Hepatocyte (in vitro differentiated cells): ENCODE data around the gene STUB1. TPM values are rescaled to one million over a fixed set of nuclear protein-coding genes. Genes with fewer than 3 reads are reported as not detected.
A peak's percentile ranks its signal among the peaks of the same experiment; 100 is the strongest.

Experiments used
- DNase-seq: peaks from one replicate; pipeline ENCODE4 v3.0.0-alpha.2; 2016; ENCODE audit warnings: low spot score
- H2AFZ ChIP-seq: fragments of 200-600 bp; sonication (generic); 2 replicates; pipeline ENCODE4 v1.6.0; 2016; ENCODE audit warnings: antibody characterized with exemption, mild to moderate bottlenecking
- H3K27ac ChIP-seq: fragments of 200-600 bp; sonication (generic); 2 replicates; pipeline ENCODE4 v1.5.1; 2016; ENCODE audit warnings: mild to moderate bottlenecking
- H3K27me3 ChIP-seq: fragments of 200-600 bp; sonication (generic); 2 replicates; pipeline ENCODE4 v1.6.1; 2016
- H3K36me3 ChIP-seq: fragments of 200-600 bp; sonication (generic); replicated peaks from 2 replicates; pipeline ENCODE4 v1.5.1; 2016; ENCODE audit warnings: low read depth; ENCODE audit not compliant: insufficient read depth
- H3K4me1 ChIP-seq: fragments of 200-600 bp; sonication (generic); 2 replicates; pipeline ENCODE4 v1.5.1; 2016; ENCODE audit warnings: mild to moderate bottlenecking, moderate library complexity; ENCODE audit not compliant: insufficient read depth
- H3K4me2 ChIP-seq: fragments of 200-600 bp; sonication (generic); 2 replicates; pipeline ENCODE4 v1.6.0; 2016
- H3K4me3 ChIP-seq: fragments of 200-600 bp; sonication (generic); 2 replicates; pipeline ENCODE4 v1.5.1; 2016; ENCODE audit warnings: mild to moderate bottlenecking
- H3K79me2 ChIP-seq: fragments of 200-600 bp; sonication (generic); 2 replicates; pipeline ENCODE4 v1.6.0; 2017; ENCODE audit warnings: mild to moderate bottlenecking
- H3K9me2 ChIP-seq: fragments of 200-600 bp; sonication (generic); replicated peaks from 2 replicates; pipeline ENCODE4 v1.6.0; 2017; ENCODE audit warnings: mild to moderate bottlenecking; ENCODE audit not compliant: insufficient read depth
- H3K9me3 ChIP-seq: fragments of 200-600 bp; sonication (generic); 2 replicates; pipeline ENCODE4 v1.5.1; 2016; ENCODE audit warnings: low read depth, mild to moderate bottlenecking
- H4K20me1 ChIP-seq: fragments of 200-600 bp; sonication (generic); 2 replicates; pipeline ENCODE4 v1.6.0; 2016; ENCODE audit warnings: mild to moderate bottlenecking; ENCODE audit not compliant: insufficient read depth, poor library complexity, severe bottlenecking
- CTCF ChIP-seq: fragments of 200-600 bp; sonication (generic); IDR thresholded peaks from 2 replicates; pipeline ENCODE4 v1.5.1; 2016; ENCODE audit warnings: antibody characterized with exemption, mild to moderate bottlenecking; ENCODE audit not compliant: poor library complexity
- EZH2 ChIP-seq: fragments of 200-600 bp; sonication (generic); IDR thresholded peaks from 2 replicates; pipeline ENCODE4 v1.6.1; 2016; ENCODE audit warnings: antibody characterized with exemption, mild to moderate bottlenecking, borderline replicate concordance
- EZH2phosphoT487 ChIP-seq: fragments of 200-600 bp; sonication (generic); IDR thresholded peaks from one replicate; pipeline ENCODE4 v1.6.1; 2018; ENCODE audit warnings: antibody characterized with exemption, mild to moderate bottlenecking, low read depth, moderate library complexity; ENCODE audit not compliant: unreplicated experiment, severe bottlenecking
- WGBS: methylation state at CpG from one replicate; pipeline ENCODE4 v1.1.6; 2016; ENCODE audit warnings: low lambda C conversion rate; ENCODE audit errors: missing lambda C conversion rate; 5-methylcytosine and 5-hydroxymethylcytosine counted together
- polyA plus RNA-seq: library from polyadenylated mRNA; unstranded; fragments of >200 nt; fragmentation: Nextera tagmentation; extraction: Ambion mirVana; gene quantifications from 2 replicates; pipeline ENCODE4 v1.2.1, GENCODE V29; 2016
- total RNA-seq: library from RNA; depleted of rRNA; stranded (reverse); fragments of >200 nt; gene quantifications from 2 replicates; pipeline ENCODE4 v1.2.3, GENCODE V29; 2014

STUB1 gene
- total and polyA plus RNA-seq, 2 experiments from 2014 or later = 116 to 249 TPM

DNA sequence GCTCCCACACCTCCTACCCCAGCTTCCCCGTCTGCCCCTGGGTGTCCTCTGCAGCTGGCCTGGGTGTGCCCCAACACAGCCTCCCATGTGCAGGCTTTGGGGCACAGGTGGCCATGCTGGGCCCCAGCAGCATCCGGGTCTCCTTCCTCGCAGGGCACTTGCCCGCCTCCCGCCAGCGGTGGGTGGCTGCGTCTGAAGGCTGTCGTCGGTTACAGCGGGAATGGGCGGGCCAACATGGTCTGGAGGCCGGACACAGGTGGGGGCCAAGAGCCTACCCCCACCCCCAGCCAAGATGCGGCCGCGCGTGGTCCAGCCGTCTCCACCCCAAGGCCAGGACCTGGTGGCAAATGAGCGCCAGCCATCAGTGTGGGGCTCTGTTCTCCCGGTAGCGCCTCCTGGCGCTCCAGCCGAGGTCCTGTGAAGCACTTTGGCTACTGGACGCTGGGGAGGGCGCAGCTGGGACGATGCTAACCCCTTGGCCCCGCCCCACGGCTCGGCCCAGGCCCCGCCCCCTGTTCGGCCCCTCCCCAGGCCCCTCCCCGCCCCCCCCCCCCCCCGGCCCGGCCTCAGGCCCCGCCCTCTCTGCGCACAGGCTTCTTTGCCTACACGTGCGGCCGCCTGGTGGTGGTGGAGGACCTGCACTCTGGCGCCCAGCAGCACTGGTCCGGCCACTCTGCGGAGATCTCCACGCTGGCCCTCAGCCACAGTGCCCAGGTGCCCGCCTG, 19.6 kb upstream of the STUB1 start:
- Histone ChIP-seq H3K27ac (no peak overlapping the region), H3K4me1 (peaks cover 3% of the 10 kb centered on the region), H3K79me2 (no peaks in the 10 kb centered on the region), H3K9me3 (no peaks in the 10 kb centered on the region), H4K20me1 (no peaks in the 10 kb centered on the region), H2AFZ (no peak overlapping the region), H3K9me2 (no peaks in the 10 kb centered on the region), H3K4me2 (no peak overlapping the region), H3K27me3 (no peaks in the 10 kb centered on the region), H3K4me3 (no peak overlapping the region), H3K36me3 (no peaks in the 10 kb centered on the region)
- TF ChIP-seq CTCF = peak; percentile 37
- TF ChIP-seq EZH2phosphoT487 = no peak
- peak; percentile 86 for DNase-seq
- whole genome bisulfite sequencing = 47% methylated on average over 22 of the region's 43 CpGs

GRCh38 chr16:661184-661821, 18.9 kb upstream of the STUB1 start:
- Histone ChIP-seq H3K4me2 (no peak overlapping the region), H3K4me1 (peaks cover 3% of the 10 kb centered on the region), H4K20me1 (no peaks in the 10 kb centered on the region), H3K36me3 (no peaks in the 10 kb centered on the region), H3K9me2 (no peaks in the 10 kb centered on the region), H3K4me3 (no peak overlapping the region), H3K27me3 (no peaks in the 10 kb centered on the region), H3K79me2 (no peaks in the 10 kb centered on the region), H3K9me3 (no peaks in the 10 kb centered on the region), H2AFZ (no peak overlapping the region), H3K27ac (no peak overlapping the region)
- 85% methylated on average over 31 of the region's 35 CpGs for WGBS
- TF ChIP-seq EZH2phosphoT487 = no peak
- DNase-seq = no peak

GRCh38 chr16:662095-662494, 18.1 kb upstream of the STUB1 start:
- Histone ChIP-seq H4K20me1 (no peaks in the 10 kb centered on the region), H3K79me2 (no peaks in the 10 kb centered on the region), H3K4me2 (no peak overlapping the region), H3K27ac (no peak overlapping the region), H3K27me3 (no peaks in the 10 kb centered on the region), H3K4me3 (no peak overlapping the region), H3K9me3 (no peaks in the 10 kb centered on the region), H3K36me3 (no peaks in the 10 kb centered on the region), H3K9me2 (no peaks in the 10 kb centered on the region), H3K4me1 (peaks cover 3% of the 10 kb centered on the region), H2AFZ (no peak overlapping the region)
- 98% methylated on average over 19 of the region's 19 CpGs for WGBS
- TF ChIP-seq EZH2 (no peak), CTCF (no peak), EZH2phosphoT487 (no peak)
- DNase-seq = no peak

DNA sequence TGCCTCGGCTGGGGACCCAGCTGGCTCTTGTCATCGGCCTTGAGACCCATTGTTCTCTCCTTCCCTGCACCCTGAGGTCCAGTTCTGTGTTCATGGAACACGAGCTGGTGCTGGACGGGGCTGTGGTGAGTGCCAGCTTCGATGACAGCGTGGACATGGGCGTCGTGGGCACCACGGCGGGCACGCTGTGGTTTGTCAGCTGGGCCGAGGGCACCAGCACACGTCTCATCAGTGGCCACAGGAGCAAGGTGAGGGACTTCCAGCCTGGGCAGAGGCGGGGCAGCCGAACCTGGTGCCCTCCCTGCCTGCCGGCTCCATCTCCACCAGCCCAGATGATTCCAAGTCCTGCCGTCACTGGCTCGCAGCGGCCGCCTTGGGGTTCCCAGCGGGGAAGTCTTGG, 17.6 kb upstream of the STUB1 start:
- peaks cover 5% of the 10 kb centered on the region for H3K4me1 ChIP-seq
- no peak overlapping the region for H3K4me2 ChIP-seq
- 98% methylated on average over 21 of the region's 21 CpGs for WGBS
- no peaks in the 10 kb centered on the region for H3K9me2 ChIP-seq
- no peak overlapping the region for H3K27ac ChIP-seq
- no peaks in the 10 kb centered on the region for H3K36me3 ChIP-seq
- no peak overlapping the region for H3K4me3 ChIP-seq
- DNase-seq = no peak
- H3K79me2 ChIP-seq = no peaks in the 10 kb centered on the region
- no peaks in the 10 kb centered on the region for H4K20me1 ChIP-seq
- no peaks in the 10 kb centered on the region for H3K27me3 ChIP-seq
- no peaks in the 10 kb centered on the region for H3K9me3 ChIP-seq
- no peak overlapping the region for H2AFZ ChIP-seq
- no peak for TF ChIP-seq EZH2phosphoT487
- TF ChIP-seq EZH2 = no peak
- TF ChIP-seq CTCF = no peak
